Activated T-cell treated with anti-CD3 and anti-CD28 coated beads, Interleukin-2, amount 50 U/mL, for 4 hours (primary cell): ENCODE results near the gene PIWIL4. TPM values are rescaled to one million over a fixed set of nuclear protein-coding genes. Genes with fewer than 3 reads are reported as not detected.

Experiments used
- ATAC-seq, 2 donors: fragments of 200-7000 bp; cut with Tn5 transposase; one replicate each; pipeline ENCODE4 v1.10.0; 2021
- DNase-seq: peaks from one replicate; pipeline ENCODE4 v3.0.0-alpha.2; 2020
- H3K27me3 Mint-ChIP-seq: one replicate; pipeline ENCODE4 v1.8.0; 2021; ENCODE audit warnings: low read depth, mixed read lengths
- H3K36me3 Mint-ChIP-seq: one replicate; pipeline ENCODE4 v1.8.0; 2022; ENCODE audit warnings: mixed read lengths; ENCODE audit not compliant: insufficient read depth
- H3K4me1 Mint-ChIP-seq: one replicate; pipeline ENCODE4 v1.8.0; 2021; ENCODE audit warnings: low read depth, mixed read lengths
- H3K4me3 Mint-ChIP-seq: one replicate; pipeline ENCODE4 v1.8.0; 2021; ENCODE audit warnings: mild to moderate bottlenecking, moderate library complexity, mixed read lengths
- H3K9me3 Mint-ChIP-seq: one replicate; pipeline ENCODE4 v1.8.0; 2021; ENCODE audit warnings: mixed read lengths
- total RNA-seq, 3 donors: library from RNA; stranded (reverse); gene quantifications; one replicate each; pipeline ENCODE4 v1.2.1, GENCODE V29; 2021

The PIWIL4 gene
- total RNA-seq, 3 donors from 2014 or later, result 0.32 to 0.54 (median 0.33) TPM

DNA sequence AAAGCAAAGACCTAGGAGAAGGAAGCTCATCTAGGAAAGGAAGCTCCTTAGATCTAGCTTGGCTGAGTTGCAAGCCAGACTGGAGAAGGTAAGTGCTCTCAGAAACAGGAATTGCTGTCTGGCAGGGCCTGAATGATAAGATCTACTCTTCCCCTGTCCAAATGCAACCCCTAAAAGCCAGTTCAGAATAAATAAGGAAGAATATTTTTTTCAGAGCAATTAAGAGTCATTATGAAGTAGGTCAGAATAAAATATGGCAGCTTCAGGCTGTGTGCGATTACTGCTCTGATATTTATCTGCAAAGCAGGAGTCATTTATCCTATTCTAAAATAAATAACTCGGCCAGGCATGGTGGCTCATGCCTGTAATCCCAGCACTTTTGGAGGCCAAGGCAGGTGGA lies 82.1 kb downstream of the PIWIL4 start:
- H3K27me3 Mint-ChIP-seq, result peaks cover 10% of the 10 kb centered on the region
- no peak for ATAC-seq

GRCh38 chr11:94649964-94650623 lies 82.9 kb downstream of the PIWIL4 start:
- Mint-ChIP-seq H3K4me1 (no peaks in the 10 kb centered on the region), H3K27me3 (peaks cover 10% of the 10 kb centered on the region), H3K36me3 (no peaks in the 10 kb centered on the region), H3K4me3 (no peak overlapping the region), H3K9me3 (no peaks in the 10 kb centered on the region)
- ATAC-seq, result no peak
- DNase-seq, result no peak

More for the DNA sequence above, 82.1 kb downstream of the PIWIL4 start:
- Mint-ChIP-seq H3K9me3 (no peaks in the 10 kb centered on the region), H3K4me3 (no peak overlapping the region), H3K36me3 (no peaks in the 10 kb centered on the region), H3K4me1 (no peaks in the 10 kb centered on the region)
- no peak for DNase-seq

GRCh38 chr11:94650756-94651155 lies 83.6 kb downstream of the PIWIL4 start:
- H3K9me3 Mint-ChIP-seq, result no peaks in the 10 kb centered on the region
- H3K4me1 Mint-ChIP-seq, result no peaks in the 10 kb centered on the region
- no peak overlapping the region for H3K4me3 Mint-ChIP-seq
- DNase-seq (no peak), ATAC-seq (no peak)
- H3K27me3 Mint-ChIP-seq, result peaks cover 10% of the 10 kb centered on the region
- no peaks in the 10 kb centered on the region for H3K36me3 Mint-ChIP-seq

DNA sequence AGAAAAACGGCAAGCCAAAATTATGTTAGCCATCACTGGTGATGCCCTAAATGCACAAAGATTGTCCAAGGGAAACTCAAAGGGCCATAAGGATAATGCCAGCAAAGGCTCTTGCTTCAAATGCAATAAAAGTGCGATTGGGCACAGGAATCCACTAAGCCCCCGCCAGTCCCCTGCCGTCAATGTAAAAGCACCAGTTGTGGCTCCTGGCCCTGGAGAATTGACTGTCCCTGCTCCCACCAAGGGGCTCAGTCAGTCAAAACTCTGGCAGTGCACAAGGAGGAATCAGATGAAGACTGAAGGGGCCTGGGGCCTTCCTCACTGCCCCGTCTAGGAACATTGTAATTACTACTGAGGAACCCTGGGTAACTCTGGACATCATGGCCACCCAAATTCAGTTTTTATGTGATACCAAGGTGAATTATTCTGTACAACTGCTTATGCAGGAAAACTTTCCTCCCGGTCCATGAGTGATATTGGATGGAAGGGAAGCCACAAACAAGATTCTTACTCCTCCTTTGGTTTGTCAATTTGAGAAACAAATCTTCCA lies 85.6 kb downstream of the PIWIL4 start:
- ATAC-seq (no peak), DNase-seq (no peak)
- Mint-ChIP-seq H3K27me3 (peaks cover 4% of the 10 kb centered on the region), H3K9me3 (no peaks in the 10 kb centered on the region), H3K4me3 (no peak overlapping the region), H3K36me3 (no peaks in the 10 kb centered on the region), H3K4me1 (no peaks in the 10 kb centered on the region)

- Mint-ChIP-seq H3K4me1 (no peaks in the 10 kb centered on the region), H3K36me3 (no peaks in the 10 kb centered on the region), H3K4me3 (no peak overlapping the region), H3K9me3 (no peaks in the 10 kb centered on the region), H3K27me3 (peaks cover 4% of the 10 kb centered on the region)
- ATAC-seq, result no peak
- no peak for DNase-seq
These were observed 86.4 kb downstream of the PIWIL4 start for GRCh38 chr11:94653561-94653960.

GRCh38 chr11:94654201-94654600 lies 87.0 kb downstream of the PIWIL4 start:
- no peak for ATAC-seq
- H3K27me3 Mint-ChIP-seq, result peaks cover 4% of the 10 kb centered on the region
- H3K9me3 Mint-ChIP-seq, result no peaks in the 10 kb centered on the region
- H3K4me3 Mint-ChIP-seq, result no peak overlapping the region
- DNase-seq, result no peak
- H3K4me1 Mint-ChIP-seq, result no peaks in the 10 kb centered on the region
- no peaks in the 10 kb centered on the region for H3K36me3 Mint-ChIP-seq

- Mint-ChIP-seq H3K4me1 (no peaks in the 10 kb centered on the region), H3K9me3 (no peaks in the 10 kb centered on the region), H3K4me3 (no peak overlapping the region), H3K27me3 (peaks cover 6% of the 10 kb centered on the region), H3K36me3 (no peaks in the 10 kb centered on the region)
- DNase-seq (no peak), ATAC-seq (no peak)
These were observed 88.1 kb downstream of the PIWIL4 start for GRCh38 chr11:94655291-94655690.

GRCh38 chr11:94655956-94656355 lies 88.8 kb downstream of the PIWIL4 start:
- no peak for DNase-seq
- Mint-ChIP-seq H3K9me3 (no peaks in the 10 kb centered on the region), H3K4me1 (no peaks in the 10 kb centered on the region), H3K27me3 (peaks cover 6% of the 10 kb centered on the region), H3K4me3 (no peak overlapping the region), H3K36me3 (no peaks in the 10 kb centered on the region)
- no peak for ATAC-seq

- Mint-ChIP-seq H3K36me3 (no peaks in the 10 kb centered on the region), H3K9me3 (no peaks in the 10 kb centered on the region), H3K27me3 (peaks cover 6% of the 10 kb centered on the region), H3K4me3 (no peak overlapping the region), H3K4me1 (peaks cover 1% of the 10 kb centered on the region)
- ATAC-seq, result no peak
- DNase-seq, result no peak
These were observed 89.8 kb downstream of the PIWIL4 start for GRCh38 chr11:94656968-94657367.

GRCh38 chr11:94657629-94658028 lies 90.5 kb downstream of the PIWIL4 start:
- H3K9me3 Mint-ChIP-seq, result no peaks in the 10 kb centered on the region
- peaks cover 1% of the 10 kb centered on the region for H3K4me1 Mint-ChIP-seq
- DNase-seq (no peak), ATAC-seq (no peak)
- H3K4me3 Mint-ChIP-seq, result no peak overlapping the region
- no peaks in the 10 kb centered on the region for H3K36me3 Mint-ChIP-seq
- peaks cover 3% of the 10 kb centered on the region for H3K27me3 Mint-ChIP-seq

GRCh38 chr11:94658386-94658785 lies 91.2 kb downstream of the PIWIL4 start:
- ATAC-seq (no peak), DNase-seq (no peak)
- H3K4me3 Mint-ChIP-seq, result no peak overlapping the region
- H3K9me3 Mint-ChIP-seq, result peaks cover 3% of the 10 kb centered on the region
- peaks cover 1% of the 10 kb centered on the region for H3K4me1 Mint-ChIP-seq
- no peaks in the 10 kb centered on the region for H3K36me3 Mint-ChIP-seq
- peaks cover 3% of the 10 kb centered on the region for H3K27me3 Mint-ChIP-seq

GRCh38 chr11:94658888-94659287 lies 91.7 kb downstream of the PIWIL4 start:
- peaks cover 3% of the 10 kb centered on the region for H3K27me3 Mint-ChIP-seq
- no peak for DNase-seq
- peaks cover 1% of the 10 kb centered on the region for H3K4me1 Mint-ChIP-seq
- no peak for ATAC-seq
- peaks cover 3% of the 10 kb centered on the region for H3K9me3 Mint-ChIP-seq
- H3K36me3 Mint-ChIP-seq, result no peaks in the 10 kb centered on the region
- no peak overlapping the region for H3K4me3 Mint-ChIP-seq

- no peak for DNase-seq
- peaks cover 3% of the 10 kb centered on the region for H3K9me3 Mint-ChIP-seq
- no peak overlapping the region for H3K4me3 Mint-ChIP-seq
- H3K27me3 Mint-ChIP-seq, result peaks cover 3% of the 10 kb centered on the region
- no peaks in the 10 kb centered on the region for H3K36me3 Mint-ChIP-seq
- peaks cover 1% of the 10 kb centered on the region for H3K4me1 Mint-ChIP-seq
- ATAC-seq, result no peak
These were observed 94.3 kb downstream of the PIWIL4 start for GRCh38 chr11:94661444-94661843.

DNA sequence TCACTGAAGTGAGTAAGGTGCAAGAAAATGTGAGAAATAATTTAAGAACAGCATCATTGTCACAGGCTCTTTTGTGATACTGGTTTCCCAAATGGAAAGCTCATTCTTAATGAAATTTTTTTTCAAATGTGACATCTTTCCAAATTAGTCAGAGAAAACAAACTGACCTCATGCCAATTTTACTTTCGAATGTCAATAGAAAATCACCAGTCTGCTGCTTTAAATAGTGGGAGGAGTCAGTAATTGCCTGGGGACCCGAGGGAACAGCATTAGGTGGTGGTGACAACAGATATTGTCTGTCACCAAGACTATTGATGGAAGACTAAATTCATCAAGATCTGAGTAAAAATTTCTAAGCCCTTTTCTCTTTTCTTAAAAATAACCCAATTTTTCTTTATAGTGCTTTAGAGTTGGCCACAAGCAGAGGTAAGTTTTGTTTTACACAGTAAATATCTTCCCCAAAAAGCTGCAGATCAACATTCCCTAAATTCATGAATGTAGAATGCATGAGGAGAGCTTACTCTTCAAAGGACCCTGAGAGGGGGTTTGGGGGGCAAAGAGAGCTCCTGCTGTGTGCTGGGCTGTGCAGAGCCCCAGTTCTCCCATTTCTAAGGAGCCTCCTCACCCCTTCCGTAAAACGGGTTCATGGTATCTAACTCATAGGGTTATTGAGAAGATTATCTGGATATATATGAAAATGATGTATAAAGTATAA lies 95.1 kb downstream of the PIWIL4 start:
- peaks cover 3% of the 10 kb centered on the region for H3K9me3 Mint-ChIP-seq
- DNase-seq (no peak), ATAC-seq (no peak)
- no peaks in the 10 kb centered on the region for H3K36me3 Mint-ChIP-seq
- no peak overlapping the region for H3K4me3 Mint-ChIP-seq
- peaks cover 1% of the 10 kb centered on the region for H3K4me1 Mint-ChIP-seq
- peaks cover 3% of the 10 kb centered on the region for H3K27me3 Mint-ChIP-seq

- H3K27me3 Mint-ChIP-seq, result peaks cover 3% of the 10 kb centered on the region
- ATAC-seq, result no peak
These were observed 95.8 kb downstream of the PIWIL4 start for GRCh38 chr11:94662846-94663390.

More at GRCh38 chr11:94662846-94663390, 95.8 kb downstream of the PIWIL4 start:
- H3K36me3 Mint-ChIP-seq, result no peaks in the 10 kb centered on the region
- H3K4me1 Mint-ChIP-seq, result peaks cover 1% of the 10 kb centered on the region
- DNase-seq, result no peak
- peaks cover 3% of the 10 kb centered on the region for H3K9me3 Mint-ChIP-seq
- no peak overlapping the region for H3K4me3 Mint-ChIP-seq
